Measurements from ENCODE around the gene MIPEP.

- TF ChIP-seq CTCF (IDR thresholded peaks at IDR 0.05), result no peak
- no peak for TF ChIP-seq POLR2A (IDR thresholded peaks at IDR 0.05)
Measured at GRCh38 chr13:23735329-23735728, 153.9 kb downstream of the MIPEP start.

All from body of pancreas (tissue), 4 donors.